GM19193 (cell line): ENCODE measurements around the gene DHRS3.

ENCODE experiments used
- POLR2A ChIP-seq: IDR thresholded peaks from 4 replicates; pipeline ENCODE4 v1.6.1; 2011; ENCODE audit not compliant: insufficient read depth, insufficient read length; ENCODE audit errors: extremely low read depth

DHRS3 gene

GRCh38 chr1:12644237-12644636 is 26.2 kb upstream of the DHRS3 start:
- no peak for TF ChIP-seq POLR2A

GRCh38 chr1:12643785-12644184 is 25.8 kb upstream of the DHRS3 start, which contains the start of gene AADACL4:
Gene AADACL4 (plus strand): TSS chr1:12644085. CDS start chr1:12644547, 462 bp downstream.
- no peak for TF ChIP-seq POLR2A

- no peak for TF ChIP-seq POLR2A
These were observed 25.1 kb upstream of the DHRS3 start for GRCh38 chr1:12643079-12643478.

GRCh38 chr1:12640958-12641272 is 22.9 kb upstream of the DHRS3 start:
- TF ChIP-seq POLR2A = no peak

- no peak for TF ChIP-seq POLR2A
These were observed 22.4 kb upstream of the DHRS3 start for GRCh38 chr1:12640237-12640957.

GRCh38 chr1:12637693-12638092 is 19.7 kb upstream of the DHRS3 start:
- TF ChIP-seq POLR2A = no peak

GRCh38 chr1:12636098-12636950 is 18.3 kb upstream of the DHRS3 start:
- TF ChIP-seq POLR2A = no peak

- TF ChIP-seq POLR2A = no peak
These were observed 16.7 kb upstream of the DHRS3 start for GRCh38 chr1:12634696-12635202.

GRCh38 chr1:12634156-12634555 is 16.1 kb upstream of the DHRS3 start:
- no peak for TF ChIP-seq POLR2A

- TF ChIP-seq POLR2A = no peak
These were observed 13.6 kb upstream of the DHRS3 start for GRCh38 chr1:12631571-12631970.

- no peak for TF ChIP-seq POLR2A
These were observed 13.0 kb upstream of the DHRS3 start for GRCh38 chr1:12630946-12631530.

GRCh38 chr1:12629985-12630760 is 12.2 kb upstream of the DHRS3 start:
- TF ChIP-seq POLR2A = no peak

GRCh38 chr1:12629511-12629956 is 11.5 kb upstream of the DHRS3 start:
- no peak for TF ChIP-seq POLR2A

- no peak for TF ChIP-seq POLR2A
These were observed 9.3 kb upstream of the DHRS3 start for GRCh38 chr1:12627296-12627695.

- TF ChIP-seq POLR2A = no peak
These were observed 8.9 kb upstream of the DHRS3 start for GRCh38 chr1:12626888-12627287.
